ENCODE results near the gene LMO2.

GRCh38 chr11:33894398-33894746, 2.5 kb upstream of the LMO2 start:
- no peak for TF ChIP-seq CTCF (IDR thresholded peaks at IDR 0.05; ENCODE audit: low read length)
- TF ChIP-seq EZH2 (optimal IDR thresholded peaks at IDR 0.05; ENCODE audit: low read depth, low read length), result no peak
- TF ChIP-seq EZH2phosphoT487 (IDR thresholded peaks at IDR 0.05; ENCODE audit: low read length), result no peak

Measured in MM.1S (cell line).